COLO668 (cell line): ENCODE data around the gene NPIPA8.
"Not testable (repeated sequence)": the region's sequence is repeated elsewhere in the genome, so short reads cannot be mapped to it uniquely, and the experiment has no call there.

ENCODE experiments used
- DNase-seq: peaks from one replicate; lab custom pipeline; 2025; ENCODE audit not compliant: unreplicated experiment; lab: John Stamatoyannopoulos, UW

NPIPA8 gene

DNA sequence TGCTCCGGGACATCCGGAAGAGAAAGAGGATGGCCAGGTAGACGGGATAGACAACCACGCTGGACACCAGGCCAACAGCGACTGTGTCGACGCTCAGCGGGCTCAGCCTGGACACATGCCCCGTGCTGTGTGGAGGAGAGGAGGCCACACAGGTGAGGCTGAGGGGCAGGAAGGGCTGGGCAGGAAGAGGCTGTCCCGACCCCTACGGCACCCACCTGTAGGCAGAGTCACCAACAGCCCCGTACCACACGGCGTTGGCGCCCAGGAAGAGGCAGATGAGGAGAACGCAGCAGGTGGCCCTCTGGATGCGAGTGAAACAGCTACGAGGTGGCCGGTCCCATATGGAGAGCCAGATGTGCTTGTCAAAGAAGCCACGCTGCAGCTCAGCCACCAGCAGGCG, at the start of gene NPIPA8:
NPIPA8 (minus strand) TSS at position 101 of the 400 bp plus-strand sequence. CDS start 4,074 bp downstream, outside the sequence.
- not testable (repeated sequence) for DNase-seq

DNA sequence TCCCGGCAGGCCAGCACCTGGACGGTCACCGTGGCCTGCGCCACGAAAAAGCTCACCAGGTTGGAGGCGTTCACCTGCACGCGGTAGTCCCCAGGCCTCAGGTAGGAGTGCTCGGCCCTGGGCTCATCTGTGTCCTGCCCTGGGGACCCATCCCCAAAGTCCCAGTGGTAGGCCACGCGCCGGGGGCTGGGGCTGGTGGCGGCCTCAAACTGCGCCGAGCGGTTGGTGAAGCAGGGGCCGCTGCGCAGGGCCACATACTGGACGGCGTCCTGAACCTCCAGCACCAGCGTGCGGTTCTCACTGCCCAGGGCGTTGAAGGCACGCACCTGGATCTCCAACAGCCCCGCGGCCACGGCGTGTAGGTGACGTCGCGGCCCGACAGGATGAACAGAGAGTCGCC, 48.7 kb upstream of the NPIPA8 start:
- DNase-seq = not testable (repeated sequence)

DNA sequence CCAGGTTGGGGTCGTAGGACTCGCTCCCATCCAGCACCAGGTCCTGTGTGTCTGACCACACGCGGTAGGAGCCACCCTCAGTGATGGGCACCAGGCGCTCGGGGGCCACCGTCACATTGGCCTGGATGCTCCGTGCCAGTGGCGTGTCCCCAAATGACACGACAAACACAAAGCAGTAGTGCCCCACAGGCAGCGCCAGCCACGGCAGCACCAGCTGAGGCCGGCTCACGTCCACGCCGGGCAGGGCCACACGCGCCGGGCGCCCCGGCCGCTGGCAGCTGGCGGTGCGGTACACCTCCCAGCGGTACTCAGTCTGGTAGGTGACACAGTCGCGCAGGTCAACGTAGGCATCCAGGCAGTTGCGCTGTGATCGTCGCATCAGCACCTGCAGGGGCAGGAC, 48.3 kb upstream of the NPIPA8 start:
- DNase-seq = not testable (repeated sequence)

DNA sequence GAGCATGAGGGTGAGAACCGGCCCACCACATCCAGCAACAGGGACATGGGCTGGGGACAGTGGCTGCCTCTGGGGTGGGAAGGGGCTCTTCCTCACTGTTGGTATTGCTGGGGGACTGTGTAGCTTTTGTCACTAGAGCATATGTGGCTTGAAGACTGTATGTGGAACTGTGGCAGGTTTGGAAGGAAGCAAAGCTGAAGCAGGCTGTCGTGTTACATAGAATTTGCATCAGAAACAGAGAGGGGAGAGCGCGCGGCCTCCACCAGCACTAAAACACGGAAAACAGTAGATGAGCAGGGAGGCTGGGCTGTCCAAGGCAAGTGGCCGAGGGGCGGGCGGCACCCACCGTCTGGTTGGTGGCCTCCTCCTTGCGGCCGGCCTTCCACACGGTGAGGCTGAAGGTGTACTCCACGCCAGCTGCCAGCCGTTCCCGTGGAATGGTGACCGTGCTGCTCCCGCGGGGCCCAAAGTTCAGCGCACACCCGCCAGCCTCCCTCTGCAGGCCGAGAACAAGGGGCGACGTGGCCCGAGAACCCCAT, 47.6 kb upstream of the NPIPA8 start:
- not testable (repeated sequence) for DNase-seq

DNA sequence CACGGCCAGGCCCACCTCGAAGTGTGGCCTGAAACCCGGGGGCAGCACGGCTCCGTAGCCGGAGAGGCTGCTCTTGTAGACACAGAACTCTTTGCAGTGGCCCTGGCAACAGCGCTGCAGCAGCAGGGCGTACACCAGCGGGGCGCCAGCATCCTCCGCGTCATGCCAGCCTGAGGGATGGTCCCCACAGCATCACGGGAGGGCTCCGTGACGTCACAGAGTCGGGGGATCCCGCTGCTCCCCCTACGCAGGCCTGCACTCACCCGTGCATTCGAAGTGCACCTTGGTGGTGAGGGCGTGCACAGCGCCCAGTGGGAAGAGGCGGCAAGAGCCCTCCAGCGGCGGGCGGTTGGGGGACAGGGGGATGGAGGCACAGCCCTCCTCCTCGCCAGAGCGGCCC, 46.2 kb upstream of the NPIPA8 start:
- not testable (repeated sequence) for DNase-seq

DNA sequence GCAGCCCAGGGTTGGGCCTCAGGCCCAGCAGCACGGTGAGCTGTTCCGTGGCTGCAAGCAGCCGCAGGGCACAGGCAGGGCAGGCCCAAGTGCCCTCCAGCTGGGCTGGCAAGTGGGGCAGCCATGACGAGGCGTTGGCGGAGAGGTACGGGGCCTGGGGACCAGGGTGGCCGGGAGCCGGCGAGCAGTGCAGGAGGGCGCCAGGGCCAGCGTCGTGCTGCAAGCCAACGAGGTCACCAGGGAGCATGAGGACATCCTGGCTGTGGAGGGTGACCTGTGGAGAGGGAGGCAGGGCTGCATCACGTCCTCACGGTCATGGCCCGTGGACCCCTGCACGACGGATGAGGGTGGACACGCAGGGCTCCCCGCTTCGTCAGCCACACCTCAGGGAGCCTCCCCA, 11.2 kb upstream of the NPIPA8 start:
- not testable (repeated sequence) for DNase-seq

DNA sequence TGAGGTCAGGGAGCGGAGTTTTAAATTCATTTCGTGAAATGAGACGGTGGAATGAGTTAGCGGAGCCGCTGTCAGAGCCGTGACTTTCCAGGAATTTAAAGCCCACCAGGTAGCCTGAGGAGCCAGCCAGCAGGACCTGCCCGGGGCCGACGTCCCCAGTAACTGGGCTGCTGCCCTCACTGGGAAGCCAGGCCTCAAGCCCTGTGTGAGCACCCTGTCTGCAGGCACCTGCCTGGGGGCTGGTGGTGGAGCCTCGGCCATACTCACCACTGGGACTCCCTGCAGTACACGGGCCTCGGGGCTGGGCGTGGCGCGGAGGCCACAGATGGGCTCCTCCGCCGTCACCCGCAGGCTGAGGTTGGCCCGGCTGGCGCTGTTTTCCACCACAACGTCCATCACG, 10.5 kb upstream of the NPIPA8 start:
- not testable (repeated sequence) for DNase-seq

DNA sequence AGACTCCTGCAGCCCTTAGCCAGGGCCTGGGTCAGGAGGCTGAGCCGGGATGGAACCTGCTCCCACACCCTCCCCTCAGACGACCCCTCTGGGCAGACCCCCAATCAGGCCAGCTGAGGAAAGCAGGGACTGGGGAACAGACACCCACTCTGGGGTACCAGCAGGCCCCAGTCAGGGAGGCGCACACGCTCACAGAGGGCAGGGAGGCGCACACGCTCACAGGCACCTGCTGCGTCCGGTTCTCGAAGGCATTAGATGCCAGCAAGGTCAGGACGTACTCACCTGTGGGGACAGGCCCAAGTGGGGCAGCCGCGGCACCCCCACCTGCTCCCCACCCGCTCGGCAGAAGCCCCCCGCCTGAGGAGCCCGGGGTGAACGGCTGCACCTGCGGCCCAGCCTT, 8.1 kb upstream of the NPIPA8 start:
- not testable (repeated sequence) for DNase-seq

DNA sequence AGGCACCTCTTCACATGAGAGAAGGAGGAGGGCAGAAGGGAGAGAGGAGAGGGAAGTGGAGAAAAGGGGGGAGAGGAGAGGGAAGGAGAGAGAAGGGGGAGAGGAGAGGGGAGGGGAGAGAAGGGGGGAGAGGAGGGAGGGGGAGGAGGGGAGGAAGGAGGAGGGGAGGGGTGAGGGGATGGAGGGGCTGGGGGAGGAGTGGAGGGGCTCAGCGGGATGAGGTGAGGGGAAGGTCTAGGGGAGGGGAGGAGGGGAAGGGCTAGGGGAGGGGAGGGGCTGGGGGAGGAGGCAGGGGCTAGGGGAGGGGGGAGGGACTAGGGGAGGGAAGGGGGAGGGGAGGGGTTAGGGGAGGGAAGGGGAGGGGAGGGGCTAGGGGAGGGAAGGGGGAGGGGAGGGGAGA, 5.5 kb upstream of the NPIPA8 start:
- not testable (repeated sequence) for DNase-seq

DNA sequence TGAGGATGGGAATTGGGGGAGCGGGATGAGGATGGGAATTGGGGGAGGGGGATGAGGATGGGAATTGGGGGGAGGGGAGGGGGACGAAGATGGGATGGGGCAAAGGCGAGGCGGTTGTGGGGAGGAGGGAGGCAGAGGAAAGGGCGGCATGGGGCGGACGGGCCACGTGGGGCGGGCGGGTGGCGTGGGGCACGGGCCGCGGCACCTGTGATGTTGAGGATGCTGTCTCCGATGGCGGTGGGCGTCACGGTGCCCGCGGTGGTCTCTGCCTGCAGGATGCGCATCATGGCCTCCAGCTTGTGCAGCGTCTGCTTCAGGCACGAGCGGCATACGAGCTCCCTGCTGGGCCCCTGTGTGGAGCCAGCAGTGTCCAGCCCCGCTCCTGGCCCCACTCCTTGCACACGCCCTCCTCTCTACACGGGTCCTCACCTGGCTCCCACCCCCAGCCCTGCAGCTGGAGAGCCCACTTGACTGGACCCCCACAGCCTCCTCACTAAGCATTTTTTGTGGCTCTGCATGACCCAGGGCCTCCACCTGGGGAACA, 5.0 kb upstream of the NPIPA8 start:
- not testable (repeated sequence) for DNase-seq

DNA sequence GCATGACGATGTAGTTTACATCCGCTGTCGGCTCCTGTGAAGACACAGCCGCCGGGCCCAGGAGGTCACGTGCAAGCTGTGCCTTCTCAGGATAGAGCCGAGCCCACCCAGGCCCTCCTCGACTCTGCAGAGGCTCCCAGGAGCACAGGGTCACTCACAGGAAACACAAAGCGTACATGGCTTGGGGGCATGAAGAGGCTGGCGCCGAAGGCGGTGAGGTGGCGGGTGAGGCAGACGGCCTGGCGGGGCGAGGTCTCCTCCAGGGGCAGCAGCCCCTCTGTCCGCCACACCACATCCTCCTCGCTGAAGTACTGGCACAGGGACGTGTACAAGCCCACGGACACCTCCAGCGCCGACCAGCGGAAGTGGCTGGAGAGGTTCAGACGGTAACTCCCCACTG, 2.7 kb upstream of the NPIPA8 start:
- not testable (repeated sequence) for DNase-seq

DNA sequence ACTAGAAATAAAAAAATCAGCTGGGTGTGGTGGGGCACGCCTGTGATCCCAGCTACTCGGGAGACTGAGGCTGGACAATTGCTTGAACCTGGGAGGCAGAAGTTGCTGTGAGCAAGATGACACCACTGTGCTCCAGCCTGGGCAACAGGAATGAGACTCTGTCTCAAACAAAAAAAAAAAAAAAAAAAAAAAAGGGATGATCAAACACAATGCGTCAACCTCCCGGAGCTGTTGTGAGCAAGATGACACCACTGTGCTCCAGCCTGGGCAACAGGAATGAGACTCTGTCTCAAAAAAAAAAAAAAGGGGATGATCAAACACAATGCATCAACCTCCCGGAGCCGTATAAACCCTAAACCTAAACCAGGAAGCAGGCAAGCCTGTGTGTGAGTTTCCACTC, 24.7 kb downstream of the NPIPA8 start:
- DNase-seq = not testable (repeated sequence)

DNA sequence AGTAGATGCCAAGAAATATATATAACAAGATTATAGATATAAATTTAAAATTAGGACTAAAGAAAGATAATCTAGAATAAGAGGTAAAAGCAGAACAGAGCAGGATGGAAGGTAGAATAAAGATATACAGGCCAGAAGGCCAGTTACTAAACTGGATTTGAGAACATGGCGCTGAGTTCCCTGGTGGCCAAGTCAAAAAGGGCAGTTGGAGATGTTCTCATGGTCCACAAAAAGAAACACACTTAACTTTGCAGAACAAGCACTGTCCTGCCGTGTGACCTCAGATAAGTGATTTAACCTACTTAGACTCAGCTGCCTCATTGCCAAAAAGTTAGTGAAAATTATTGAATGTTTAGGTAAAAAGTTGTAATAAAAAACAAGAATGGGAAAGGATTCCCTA, 27.4 kb downstream of the NPIPA8 start:
- DNase-seq = not testable (repeated sequence)

DNA sequence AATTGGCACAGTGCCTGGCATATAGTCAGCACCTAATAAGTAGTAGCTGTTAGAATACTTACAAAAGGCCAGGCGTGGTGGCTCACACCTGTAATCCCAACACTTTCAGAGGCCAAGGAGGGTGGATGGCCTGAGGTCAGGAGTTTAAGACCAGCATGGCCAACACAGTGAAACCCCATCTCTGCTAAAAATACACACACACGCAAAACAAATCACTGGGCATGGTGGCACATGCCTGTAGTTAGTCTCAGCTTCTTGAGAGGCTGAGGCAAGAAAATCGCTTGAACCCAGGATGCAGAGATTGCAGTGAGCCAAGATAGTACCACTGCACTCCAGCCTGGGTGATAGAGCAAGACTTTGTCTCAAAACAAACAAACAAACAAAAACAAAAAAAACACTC, 29.3 kb downstream of the NPIPA8 start:
- not testable (repeated sequence) for DNase-seq

DNA sequence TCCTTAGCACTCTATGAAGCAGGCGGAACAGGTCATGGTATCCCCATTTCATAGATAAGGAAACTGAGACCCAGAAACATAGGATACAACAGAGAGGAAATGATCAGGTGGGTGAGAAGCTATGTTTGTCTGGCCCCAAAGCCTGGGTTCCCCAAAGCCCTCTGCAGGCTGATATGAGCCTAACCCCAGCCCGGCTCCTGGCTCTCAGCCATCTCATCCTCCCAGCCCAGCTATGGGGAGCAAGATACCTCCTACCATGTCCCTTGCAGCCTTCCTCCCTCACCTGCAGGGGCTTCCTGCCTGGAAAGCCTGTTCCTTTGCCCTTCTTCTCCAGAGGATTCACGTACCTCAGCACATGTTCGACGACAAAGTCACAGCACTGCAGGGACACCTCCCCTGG, 30.5 kb downstream of the NPIPA8 start:
- DNase-seq = not testable (repeated sequence)

DNA sequence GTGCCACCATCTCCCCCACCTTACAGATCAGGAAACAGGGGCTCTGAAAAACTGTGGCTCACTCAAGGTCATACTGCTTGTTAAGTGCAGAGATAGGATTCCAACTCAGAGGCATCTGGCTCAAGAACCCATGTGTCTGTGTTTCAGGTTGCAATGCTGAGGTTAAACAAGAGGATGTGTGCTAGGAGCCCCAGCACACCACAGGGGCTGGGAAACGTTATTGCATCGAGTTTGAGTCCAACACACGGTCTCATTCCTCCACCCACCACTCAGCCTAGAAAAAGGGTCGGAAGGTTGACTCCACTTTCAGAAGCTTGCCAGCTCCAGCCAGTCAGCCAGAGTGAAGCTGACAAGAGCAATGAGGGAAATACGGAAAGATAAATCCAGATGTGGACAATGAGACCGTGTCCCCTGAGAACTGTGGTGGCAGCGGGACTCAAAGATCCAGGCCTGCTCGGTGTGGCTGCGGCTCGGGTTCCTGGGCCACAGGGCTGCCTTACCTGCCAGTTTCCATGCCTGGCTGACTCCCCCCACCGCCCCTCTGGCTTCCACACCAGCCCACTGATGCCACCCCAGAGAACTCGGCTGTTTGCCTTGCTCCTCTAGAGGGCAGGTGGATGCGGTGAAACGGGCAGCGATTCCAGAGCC, 33.4 kb downstream of the NPIPA8 start:
- DNase-seq = not testable (repeated sequence)

DNA sequence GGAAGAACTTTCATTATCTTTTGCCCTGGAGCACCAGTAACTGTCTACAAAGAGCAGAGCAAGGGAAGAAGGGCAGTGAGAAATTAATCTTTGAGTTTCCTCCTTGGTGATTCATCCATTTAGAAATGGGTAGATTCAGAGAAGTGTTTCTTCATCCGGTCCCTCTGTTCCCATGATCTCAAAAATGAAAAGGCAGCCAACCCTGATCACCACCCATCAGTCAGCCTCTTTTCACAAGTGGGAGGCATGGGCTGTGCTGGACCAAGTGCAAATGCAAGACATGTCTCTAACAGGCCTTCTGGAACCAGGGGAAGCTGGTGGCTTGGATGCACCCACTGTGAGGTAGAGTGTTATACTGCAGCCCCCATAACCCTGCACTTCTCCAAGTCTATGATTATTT, 38.8 kb downstream of the NPIPA8 start:
- DNase-seq = not testable (repeated sequence)

DNA sequence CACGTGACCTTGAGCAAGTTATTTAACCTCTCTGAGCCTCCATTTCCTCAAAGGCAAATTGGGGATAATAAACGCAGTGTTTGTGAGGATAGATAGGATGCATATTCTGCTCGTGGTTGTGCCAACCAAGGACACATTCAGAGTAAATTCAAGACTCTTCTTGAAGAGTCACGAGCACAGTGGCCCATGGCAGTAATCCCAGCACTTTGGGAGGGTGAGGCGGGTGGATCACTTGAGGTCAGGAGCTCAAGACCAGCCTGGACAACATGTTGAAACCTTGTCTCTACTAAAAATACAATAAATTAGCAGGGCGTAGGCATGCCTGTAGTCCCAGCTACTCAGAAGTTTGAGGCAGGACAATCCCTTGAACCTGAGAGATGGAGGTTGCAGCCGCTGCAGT, 39.6 kb downstream of the NPIPA8 start:
- not testable (repeated sequence) for DNase-seq

DNA sequence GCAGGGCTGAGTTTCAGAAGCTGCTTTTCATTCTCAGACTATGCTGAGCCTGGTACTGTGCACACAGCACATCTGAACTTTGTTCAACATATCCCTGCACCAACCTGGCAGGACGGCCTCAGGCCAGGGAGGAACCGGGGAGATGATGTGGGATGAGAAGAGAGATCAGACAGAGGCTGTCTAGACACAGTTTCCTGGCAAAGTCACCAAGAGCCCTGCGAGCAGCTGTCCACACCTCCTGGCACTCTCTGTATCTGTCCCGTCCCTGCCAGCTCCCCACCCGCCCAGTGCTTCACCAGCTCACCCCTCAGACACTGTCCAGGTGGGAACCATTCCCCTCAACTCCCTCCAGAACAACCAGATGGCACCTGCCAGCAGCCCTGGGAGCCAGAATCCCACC, 42.2 kb downstream of the NPIPA8 start:
- DNase-seq = not testable (repeated sequence)

DNA sequence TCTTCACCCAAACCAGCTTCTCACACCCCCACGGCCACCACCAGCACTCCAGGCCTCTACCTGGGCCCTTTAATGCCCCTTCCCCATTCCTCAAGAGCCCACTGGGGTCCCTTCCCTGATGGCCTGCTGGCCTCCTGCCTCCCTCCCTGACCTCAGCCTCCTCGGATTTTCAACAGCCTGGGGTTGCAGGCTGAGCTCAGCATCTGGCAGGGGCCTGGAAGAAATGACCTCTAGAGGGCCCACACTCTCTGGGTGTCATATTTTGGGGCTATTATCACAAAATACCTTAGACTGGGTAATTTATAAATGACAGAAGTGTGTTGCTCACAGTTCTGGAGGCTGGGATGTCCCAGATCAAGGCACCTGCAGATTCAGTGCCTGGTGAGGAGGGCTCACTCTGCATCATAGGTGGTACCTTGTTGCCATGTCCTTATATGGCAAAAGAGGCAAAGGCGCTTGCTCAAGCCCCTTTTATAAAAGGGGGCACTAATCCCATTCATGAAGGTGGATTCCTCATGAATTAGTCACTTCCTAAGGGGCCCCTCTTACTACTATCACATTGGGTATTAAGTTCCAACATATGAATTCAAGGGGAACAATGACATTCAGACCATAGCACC, 43.1 kb downstream of the NPIPA8 start:
- not testable (repeated sequence) for DNase-seq

DNA sequence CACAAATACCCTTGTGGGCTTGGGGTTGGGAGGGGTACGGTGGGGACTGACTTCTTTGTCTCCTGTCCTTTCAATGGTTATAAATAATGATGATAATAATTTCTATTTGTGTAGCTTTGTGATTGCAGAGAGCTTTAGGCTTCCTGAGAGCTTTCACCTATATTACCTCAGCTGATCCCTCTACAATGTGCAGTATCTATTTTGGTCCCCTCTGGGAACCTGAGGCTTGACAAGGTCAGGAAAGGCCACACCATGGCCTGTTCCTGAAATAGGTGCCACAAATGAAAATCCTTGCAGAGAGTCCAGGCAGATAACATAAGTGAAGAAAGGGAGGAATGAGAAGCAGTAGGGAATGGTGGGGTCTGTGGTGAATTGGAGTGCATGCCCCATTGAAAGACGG, 45.6 kb downstream of the NPIPA8 start:
- not testable (repeated sequence) for DNase-seq

DNA sequence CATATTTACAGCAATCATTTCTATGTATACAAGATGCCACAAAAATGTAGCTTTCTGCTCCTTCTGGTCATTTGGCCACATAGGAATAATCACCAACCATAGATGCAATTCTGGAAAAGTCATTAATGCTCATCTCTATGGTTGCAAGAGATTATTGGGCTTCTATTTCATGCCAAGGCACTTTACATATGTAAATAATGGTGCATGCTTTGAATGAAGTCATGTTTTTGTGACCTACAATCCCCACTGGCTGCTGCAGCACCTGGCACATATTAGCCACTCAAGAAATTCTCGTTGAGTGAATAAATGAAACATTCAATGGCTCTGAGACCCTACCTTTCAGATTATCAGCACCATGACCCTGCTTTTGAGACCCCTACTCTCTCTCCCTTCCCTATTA, 50.2 kb downstream of the NPIPA8 start:
- not testable (repeated sequence) for DNase-seq
